NCI-H2171 (cell line): ENCODE data around the gene TMEM164.

Experiments
- DNase-seq: peaks from one replicate; lab custom pipeline; 2025; lab: John Stamatoyannopoulos, UW

The TMEM164 gene

GRCh38 chrX:110081320-110081719, 78.4 kb downstream of the TMEM164 start:
- DNase-seq, result no peak

- DNase-seq, result no peak
These were observed 78.8 kb downstream of the TMEM164 start for GRCh38 chrX:110081740-110082139.

GRCh38 chrX:110082161-110082560, 79.2 kb downstream of the TMEM164 start:
- DNase-seq, result no peak

GRCh38 chrX:110086162-110086915, 83.4 kb downstream of the TMEM164 start:
- no peak for DNase-seq

GRCh38 chrX:110086916-110087484, 84.1 kb downstream of the TMEM164 start:
- DNase-seq, result no peak

- DNase-seq, result no peak
These were observed 84.8 kb downstream of the TMEM164 start for GRCh38 chrX:110087485-110088356.

- no peak for DNase-seq
These were observed 86.9 kb downstream of the TMEM164 start for GRCh38 chrX:110089656-110090403.

- DNase-seq, result no peak
These were observed 95.0 kb downstream of the TMEM164 start for GRCh38 chrX:110097920-110098319.

- no peak for DNase-seq
These were observed 100.4 kb downstream of the TMEM164 start for GRCh38 chrX:110103344-110103743.

- DNase-seq, result no peak
These were observed 101.2 kb downstream of the TMEM164 start for GRCh38 chrX:110104078-110104477.

- no peak for DNase-seq
These were observed 105.5 kb downstream of the TMEM164 start for GRCh38 chrX:110108381-110108821.

GRCh38 chrX:110114260-110114776, 111.4 kb downstream of the TMEM164 start:
- no peak for DNase-seq

GRCh38 chrX:110116066-110116980, 113.4 kb downstream of the TMEM164 start:
- DNase-seq, result no peak

GRCh38 chrX:110118530-110118929, 115.6 kb downstream of the TMEM164 start:
- no peak for DNase-seq

- no peak for DNase-seq
These were observed 116.6 kb downstream of the TMEM164 start for GRCh38 chrX:110119480-110119879.

GRCh38 chrX:110120025-110120424, 117.1 kb downstream of the TMEM164 start:
- no peak for DNase-seq

- DNase-seq, result no peak
These were observed 120.4 kb downstream of the TMEM164 start for GRCh38 chrX:110123331-110123782.

GRCh38 chrX:110125446-110126162, 122.7 kb downstream of the TMEM164 start:
- peak; percentile 55 for DNase-seq

GRCh38 chrX:110131031-110131430, 128.1 kb downstream of the TMEM164 start:
- DNase-seq, result peak; percentile 37
